ENCODE measurements around the gene DLEC1.

DLEC1 gene

GRCh38 chr3:38117748-38118420 is 78.9 kb downstream of the DLEC1 start:
- Histone ChIP-seq H3K4ac (ENCODE audit: low read depth, low read length) (no peak overlapping the region), H3K9ac (ENCODE audit: low read length) (no peak overlapping the region), H3K27me3 (ENCODE audit: insufficient read depth, low read length, poor library complexity) (no peaks in the 10 kb centered on the region), H3K36me3 (ENCODE audit: control insufficient read depth, insufficient read depth, low read length) (no peaks in the 10 kb centered on the region), H3K79me1 (ENCODE audit: low read length) (no peaks in the 10 kb centered on the region), H3K4me3 (ENCODE audit: low read length) (no peak overlapping the region), H3K56ac (ENCODE audit: low read length) (no peak overlapping the region), H2AK5ac (ENCODE audit: low read length) (no peak overlapping the region), H2BK15ac (replicated peaks; ENCODE audit: low read depth) (no peak overlapping the region), H3K4me1 (ENCODE audit: control insufficient read depth, low read depth, low read length) (no peaks in the 10 kb centered on the region), H3K27ac (ENCODE audit: low read depth, low read length) (no peak overlapping the region), H2BK120ac (ENCODE audit: low read depth, low read length) (no peak overlapping the region), H4K5ac (ENCODE audit: low read length) (no peak overlapping the region), H3K18ac (ENCODE audit: low read length) (no peak overlapping the region), H4K8ac (ENCODE audit: low read depth, low read length) (no peak overlapping the region), H3K23ac (ENCODE audit: low read length) (no peak overlapping the region), H3K4me2 (ENCODE audit: low read length) (no peak overlapping the region), H2BK5ac (ENCODE audit: low read length) (no peak overlapping the region), H3K79me2 (ENCODE audit: control insufficient read depth, insufficient read depth, low read length) (no peaks in the 10 kb centered on the region)
- peak; percentile 63 for DNase-seq
- no CpG with 5 or more reads among the region's 11 CpGs for WGBS (ENCODE audit: extremely low coverage, insufficient coverage, low lambda C conversion rate)

DNA sequence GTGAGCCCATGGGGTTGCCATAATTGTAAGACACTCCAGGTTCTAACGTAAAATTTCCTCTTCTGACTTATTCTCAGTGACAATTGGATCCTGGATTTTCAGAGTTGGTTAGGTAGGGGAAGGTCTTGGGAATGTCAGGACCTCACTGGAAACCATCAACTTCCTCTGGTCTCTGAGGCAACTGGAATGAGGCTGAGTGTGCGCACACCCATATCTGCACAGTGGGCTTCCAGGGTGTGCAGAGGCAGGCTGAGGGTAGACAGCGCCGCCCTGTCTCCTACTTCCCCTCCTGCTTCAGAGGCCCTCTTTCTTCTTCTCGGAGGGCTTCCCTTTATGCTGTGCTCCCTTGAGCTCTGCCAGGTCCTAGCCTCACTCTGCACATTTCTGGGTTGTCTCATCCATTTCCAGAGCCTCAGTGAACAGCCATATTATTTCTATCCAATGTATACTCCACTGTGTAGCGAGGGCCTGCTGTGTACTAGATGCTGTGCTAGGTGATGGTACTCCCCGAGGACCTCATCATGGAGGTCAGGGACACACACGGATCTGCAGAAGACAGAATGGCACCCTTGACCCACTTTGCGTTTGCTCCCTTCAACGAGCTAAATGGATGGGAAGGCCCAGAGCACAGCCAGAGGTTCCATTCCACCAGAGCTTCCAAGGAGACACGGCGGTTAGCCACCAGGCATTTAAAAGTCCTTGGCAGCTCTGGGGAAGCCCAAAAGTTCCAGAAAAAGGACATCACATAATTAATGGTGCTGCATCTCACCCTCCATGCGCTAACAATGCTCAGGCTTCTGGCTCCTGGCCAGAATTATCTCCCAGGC is 79.6 kb downstream of the DLEC1 start:
- no peaks in the 10 kb centered on the region for H3K79me1 ChIP-seq (ENCODE audit: low read length)
- WGBS (ENCODE audit: extremely low coverage, insufficient coverage, low lambda C conversion rate), result no CpG with 5 or more reads among the region's 13 CpGs
- H2AK5ac ChIP-seq (ENCODE audit: low read length), result no peak overlapping the region
- H3K4me3 ChIP-seq (ENCODE audit: low read length), result no peak overlapping the region
- H3K23ac ChIP-seq (ENCODE audit: low read length), result no peak overlapping the region
- no peak overlapping the region for H3K18ac ChIP-seq (ENCODE audit: low read length)
- no peak overlapping the region for H3K4ac ChIP-seq (ENCODE audit: low read depth, low read length)
- no peaks in the 10 kb centered on the region for H3K79me2 ChIP-seq (ENCODE audit: control insufficient read depth, insufficient read depth, low read length)
- no peaks in the 10 kb centered on the region for H3K27me3 ChIP-seq (ENCODE audit: insufficient read depth, low read length, poor library complexity)
- DNase-seq, result no peak
- H3K9ac ChIP-seq (ENCODE audit: low read length), result no peak overlapping the region
- no peak overlapping the region for H4K5ac ChIP-seq (ENCODE audit: low read length)
- H3K27ac ChIP-seq (ENCODE audit: low read depth, low read length), result no peak overlapping the region
- no peaks in the 10 kb centered on the region for H3K4me1 ChIP-seq (ENCODE audit: control insufficient read depth, low read depth, low read length)
- H2BK15ac ChIP-seq (replicated peaks; ENCODE audit: low read depth), result no peak overlapping the region
- no peak overlapping the region for H3K56ac ChIP-seq (ENCODE audit: low read length)
- no peak overlapping the region for H3K4me2 ChIP-seq (ENCODE audit: low read length)
- H2BK5ac ChIP-seq (ENCODE audit: low read length), result no peak overlapping the region
- H3K36me3 ChIP-seq (ENCODE audit: control insufficient read depth, insufficient read depth, low read length), result peaks cover 3% of the 10 kb centered on the region
- no peak overlapping the region for H4K8ac ChIP-seq (ENCODE audit: low read depth, low read length)
- no peak overlapping the region for H2BK120ac ChIP-seq (ENCODE audit: low read depth, low read length)

GRCh38 chr3:38119248-38119544 is 80.2 kb downstream of the DLEC1 start:
- Histone ChIP-seq H2AK5ac (ENCODE audit: low read length) (no peak overlapping the region), H3K23ac (ENCODE audit: low read length) (no peak overlapping the region), H4K8ac (ENCODE audit: low read depth, low read length) (no peak overlapping the region), H3K4me1 (ENCODE audit: control insufficient read depth, low read depth, low read length) (no peaks in the 10 kb centered on the region), H2BK15ac (replicated peaks; ENCODE audit: low read depth) (no peak overlapping the region), H4K5ac (ENCODE audit: low read length) (no peak overlapping the region), H2BK5ac (ENCODE audit: low read length) (no peak overlapping the region), H3K4me3 (ENCODE audit: low read length) (no peak overlapping the region), H3K4me2 (ENCODE audit: low read length) (no peak overlapping the region), H3K79me1 (ENCODE audit: low read length) (no peaks in the 10 kb centered on the region), H3K27ac (ENCODE audit: low read depth, low read length) (no peak overlapping the region), H3K27me3 (ENCODE audit: insufficient read depth, low read length, poor library complexity) (no peaks in the 10 kb centered on the region), H3K9ac (ENCODE audit: low read length) (no peak overlapping the region), H2BK120ac (ENCODE audit: low read depth, low read length) (no peak overlapping the region), H3K79me2 (ENCODE audit: control insufficient read depth, insufficient read depth, low read length) (no peaks in the 10 kb centered on the region), H3K4ac (ENCODE audit: low read depth, low read length) (no peak overlapping the region), H3K36me3 (ENCODE audit: control insufficient read depth, insufficient read depth, low read length) (peaks cover 3% of the 10 kb centered on the region), H3K18ac (ENCODE audit: low read length) (no peak overlapping the region), H3K56ac (ENCODE audit: low read length) (no peak overlapping the region)
- DNase-seq, result no peak
- WGBS (ENCODE audit: extremely low coverage, insufficient coverage, low lambda C conversion rate), result no CpG with 5 or more reads among the region's 1 CpG

DNA sequence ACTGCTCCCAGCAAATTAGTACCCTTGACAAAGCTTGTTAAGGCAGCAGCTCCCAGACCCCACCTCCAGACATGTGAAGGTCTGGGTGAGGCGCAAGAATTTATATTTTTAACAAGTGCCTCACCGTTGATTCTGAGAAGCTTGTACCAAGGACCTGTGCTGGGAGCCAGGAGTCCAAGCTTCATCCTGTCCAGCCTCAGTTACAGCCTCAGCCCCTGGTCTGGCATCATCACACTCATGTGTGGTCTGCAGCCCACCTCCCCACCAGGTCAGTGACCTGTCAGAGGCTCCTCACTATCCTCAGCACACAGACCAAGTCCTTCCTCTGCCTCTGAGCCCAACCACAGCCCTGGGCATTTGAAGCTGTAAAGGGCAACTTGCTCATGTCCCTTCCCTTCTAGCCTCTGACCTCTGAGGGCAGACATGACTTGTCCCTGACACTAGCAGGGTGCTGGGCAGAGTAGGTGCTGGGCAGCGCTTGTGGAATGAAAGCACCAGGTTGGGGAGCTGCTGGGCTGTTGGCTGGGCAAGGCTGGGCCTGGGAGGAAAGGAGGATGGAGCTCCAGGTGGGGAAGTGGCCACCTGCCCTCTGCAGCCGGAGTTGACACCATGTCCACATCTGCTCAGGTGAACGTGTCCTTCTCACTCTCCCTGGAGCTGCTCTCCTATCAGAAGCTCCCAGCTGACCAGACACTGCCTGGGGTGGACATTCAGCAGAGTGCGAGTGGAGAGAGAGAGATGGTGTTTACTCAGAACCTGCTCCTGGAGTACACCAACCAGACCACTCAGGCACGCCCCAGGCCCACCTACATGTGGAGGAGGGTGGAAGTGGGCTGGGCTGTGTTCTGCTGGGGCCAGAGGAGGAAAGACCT is 81.0 kb downstream of the DLEC1 start:
- H3K4me2 ChIP-seq (ENCODE audit: low read length), result no peak overlapping the region
- no peak overlapping the region for H2BK120ac ChIP-seq (ENCODE audit: low read depth, low read length)
- whole genome bisulfite sequencing (ENCODE audit: extremely low coverage, insufficient coverage, low lambda C conversion rate), result no CpG with 5 or more reads among the region's 7 CpGs
- H3K36me3 ChIP-seq (ENCODE audit: control insufficient read depth, insufficient read depth, low read length), result peaks cover 3% of the 10 kb centered on the region
- no peak overlapping the region for H2BK5ac ChIP-seq (ENCODE audit: low read length)
- H3K79me2 ChIP-seq (ENCODE audit: control insufficient read depth, insufficient read depth, low read length), result no peaks in the 10 kb centered on the region
- DNase-seq, result no peak
- no peak overlapping the region for H3K23ac ChIP-seq (ENCODE audit: low read length)
- no peak overlapping the region for H3K4ac ChIP-seq (ENCODE audit: low read depth, low read length)
- H2AK5ac ChIP-seq (ENCODE audit: low read length), result no peak overlapping the region
- no peak overlapping the region for H4K5ac ChIP-seq (ENCODE audit: low read length)
- H3K4me3 ChIP-seq (ENCODE audit: low read length), result no peak overlapping the region
- no peak overlapping the region for H3K27ac ChIP-seq (ENCODE audit: low read depth, low read length)
- H4K8ac ChIP-seq (ENCODE audit: low read depth, low read length), result no peak overlapping the region
- no peaks in the 10 kb centered on the region for H3K79me1 ChIP-seq (ENCODE audit: low read length)
- H3K4me1 ChIP-seq (ENCODE audit: control insufficient read depth, low read depth, low read length), result no peaks in the 10 kb centered on the region
- no peak overlapping the region for H3K9ac ChIP-seq (ENCODE audit: low read length)
- H3K56ac ChIP-seq (ENCODE audit: low read length), result no peak overlapping the region
- no peak overlapping the region for H3K18ac ChIP-seq (ENCODE audit: low read length)
- H3K27me3 ChIP-seq (ENCODE audit: insufficient read depth, low read length, poor library complexity), result no peaks in the 10 kb centered on the region
- no peak overlapping the region for H2BK15ac ChIP-seq (replicated peaks; ENCODE audit: low read depth)

- H3K18ac ChIP-seq (ENCODE audit: low read length), result no peak overlapping the region
- no peak overlapping the region for H3K4ac ChIP-seq (ENCODE audit: low read depth, low read length)
- no peak overlapping the region for H2AK5ac ChIP-seq (ENCODE audit: low read length)
- no peak overlapping the region for H3K23ac ChIP-seq (ENCODE audit: low read length)
- no peaks in the 10 kb centered on the region for H3K79me2 ChIP-seq (ENCODE audit: control insufficient read depth, insufficient read depth, low read length)
- H3K4me2 ChIP-seq (ENCODE audit: low read length), result no peak overlapping the region
- no peak for DNase-seq
- H2BK15ac ChIP-seq (replicated peaks; ENCODE audit: low read depth), result no peak overlapping the region
- H3K56ac ChIP-seq (ENCODE audit: low read length), result no peak overlapping the region
- H2BK5ac ChIP-seq (ENCODE audit: low read length), result no peak overlapping the region
- H3K4me3 ChIP-seq (ENCODE audit: low read length), result no peak overlapping the region
- H3K27ac ChIP-seq (ENCODE audit: low read depth, low read length), result no peak overlapping the region
- H3K27me3 ChIP-seq (ENCODE audit: insufficient read depth, low read length, poor library complexity), result no peaks in the 10 kb centered on the region
- H4K5ac ChIP-seq (ENCODE audit: low read length), result no peak overlapping the region
- no peak overlapping the region for H2BK120ac ChIP-seq (ENCODE audit: low read depth, low read length)
- no peak overlapping the region for H3K9ac ChIP-seq (ENCODE audit: low read length)
- H4K8ac ChIP-seq (ENCODE audit: low read depth, low read length), result no peak overlapping the region
- no peaks in the 10 kb centered on the region for H3K4me1 ChIP-seq (ENCODE audit: control insufficient read depth, low read depth, low read length)
- no peaks in the 10 kb centered on the region for H3K79me1 ChIP-seq (ENCODE audit: low read length)
- WGBS (ENCODE audit: extremely low coverage, insufficient coverage, low lambda C conversion rate), result no CpG with 5 or more reads among the region's 11 CpGs
- peaks cover 3% of the 10 kb centered on the region for H3K36me3 ChIP-seq (ENCODE audit: control insufficient read depth, insufficient read depth, low read length)
Observed at GRCh38 chr3:38120693-38121450, 81.9 kb downstream of the DLEC1 start.

Data from mesendoderm (in vitro differentiated cells).